Osteocyte (in vitro differentiated cells): ENCODE measurements around the gene CBX7. TPM values are rescaled to one million over a fixed set of nuclear protein-coding genes. Genes with fewer than 3 reads are reported as not detected.
A peak's percentile ranks its signal among the peaks of the same experiment; 100 is the strongest.

ENCODE experiments used
- DNase-seq: peaks from one replicate; pipeline ENCODE4 v3.0.0; 2021; ENCODE audit warnings: mixed read lengths; ENCODE audit not compliant: unreplicated experiment; ENCODE audit errors: extremely low spot score
- H3K27ac Mint-ChIP-seq: one replicate; pipeline ENCODE4 v1.8.0; 2021; ENCODE audit warnings: mild to moderate bottlenecking, mixed read lengths; ENCODE audit not compliant: unreplicated experiment
- H3K27me3 Mint-ChIP-seq: one replicate; pipeline ENCODE4 v1.8.0; 2021; ENCODE audit warnings: mixed read lengths; ENCODE audit not compliant: unreplicated experiment
- H3K36me3 Mint-ChIP-seq: one replicate; pipeline ENCODE4 v1.8.0; 2021; ENCODE audit warnings: mixed read lengths; ENCODE audit not compliant: unreplicated experiment
- H3K4me1 Mint-ChIP-seq: one replicate; pipeline ENCODE4 v1.8.0; 2021; ENCODE audit warnings: mixed read lengths; ENCODE audit not compliant: unreplicated experiment
- H3K4me3 Mint-ChIP-seq: one replicate; pipeline ENCODE4 v1.8.0; 2021; ENCODE audit warnings: mild to moderate bottlenecking, moderate library complexity, mixed read lengths; ENCODE audit not compliant: unreplicated experiment
- H3K9me3 Mint-ChIP-seq: one replicate; pipeline ENCODE4 v1.8.0; 2021; ENCODE audit warnings: mixed read lengths; ENCODE audit not compliant: unreplicated experiment
- total RNA-seq: library from RNA; stranded (reverse); gene quantifications from 2 replicates; pipeline ENCODE4 v1.2.1, GENCODE V29; 2021
- TF ChIP-seq, protein P1 (sequence below): fragments of 200-600 bp; sonication (generic); IDR thresholded peaks from 2 replicates; pipeline ENCODE4 v1.5.0; 2021; ENCODE audit warnings: antibody characterized with exemption, mild to moderate bottlenecking, moderate library complexity

The CBX7 gene
- total RNA-seq, 1 donor from 2014 or later: 9.6 TPM

DNA sequence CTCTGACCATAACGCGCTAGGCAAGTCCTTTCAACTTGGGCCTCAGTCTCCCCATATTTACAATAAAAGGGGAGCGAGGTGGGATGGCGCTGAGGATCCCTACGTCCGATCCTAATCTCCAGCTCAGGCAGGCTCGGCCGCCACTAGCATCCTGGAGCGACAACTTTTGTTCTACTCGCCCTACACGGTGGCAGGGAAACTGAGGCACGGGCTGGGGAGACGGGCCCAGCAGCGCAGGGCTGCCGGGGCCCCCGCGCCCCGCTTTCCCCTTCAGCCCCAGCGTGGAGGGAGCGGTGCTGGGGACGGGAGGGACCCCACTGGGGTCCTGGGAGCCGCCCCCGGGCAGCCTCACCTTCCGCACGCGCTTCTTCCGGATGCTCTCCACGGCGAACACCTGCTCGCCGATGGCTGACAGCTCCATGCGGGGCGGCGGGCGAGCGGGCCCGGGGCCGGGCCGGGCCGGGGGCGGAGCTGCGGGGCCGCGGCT is 413 bp downstream of the CBX7 start:
- TF ChIP-seq, protein P1, sequence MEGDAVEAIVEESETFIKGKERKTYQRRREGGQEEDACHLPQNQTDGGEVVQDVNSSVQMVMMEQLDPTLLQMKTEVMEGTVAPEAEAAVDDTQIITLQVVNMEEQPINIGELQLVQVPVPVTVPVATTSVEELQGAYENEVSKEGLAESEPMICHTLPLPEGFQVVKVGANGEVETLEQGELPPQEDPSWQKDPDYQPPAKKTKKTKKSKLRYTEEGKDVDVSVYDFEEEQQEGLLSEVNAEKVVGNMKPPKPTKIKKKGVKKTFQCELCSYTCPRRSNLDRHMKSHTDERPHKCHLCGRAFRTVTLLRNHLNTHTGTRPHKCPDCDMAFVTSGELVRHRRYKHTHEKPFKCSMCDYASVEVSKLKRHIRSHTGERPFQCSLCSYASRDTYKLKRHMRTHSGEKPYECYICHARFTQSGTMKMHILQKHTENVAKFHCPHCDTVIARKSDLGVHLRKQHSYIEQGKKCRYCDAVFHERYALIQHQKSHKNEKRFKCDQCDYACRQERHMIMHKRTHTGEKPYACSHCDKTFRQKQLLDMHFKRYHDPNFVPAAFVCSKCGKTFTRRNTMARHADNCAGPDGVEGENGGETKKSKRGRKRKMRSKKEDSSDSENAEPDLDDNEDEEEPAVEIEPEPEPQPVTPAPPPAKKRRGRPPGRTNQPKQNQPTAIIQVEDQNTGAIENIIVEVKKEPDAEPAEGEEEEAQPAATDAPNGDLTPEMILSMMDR: no peak
- Mint-ChIP-seq H3K4me3 (peak overlapping the region; percentile 57), H3K27ac (no peak overlapping the region), H3K27me3 (peaks cover 30% of the 10 kb centered on the region), H3K9me3 (no peaks in the 10 kb centered on the region), H3K36me3 (no peaks in the 10 kb centered on the region), H3K4me1 (peaks cover 15% of the 10 kb centered on the region)
- DNase-seq: no peak

DNA sequence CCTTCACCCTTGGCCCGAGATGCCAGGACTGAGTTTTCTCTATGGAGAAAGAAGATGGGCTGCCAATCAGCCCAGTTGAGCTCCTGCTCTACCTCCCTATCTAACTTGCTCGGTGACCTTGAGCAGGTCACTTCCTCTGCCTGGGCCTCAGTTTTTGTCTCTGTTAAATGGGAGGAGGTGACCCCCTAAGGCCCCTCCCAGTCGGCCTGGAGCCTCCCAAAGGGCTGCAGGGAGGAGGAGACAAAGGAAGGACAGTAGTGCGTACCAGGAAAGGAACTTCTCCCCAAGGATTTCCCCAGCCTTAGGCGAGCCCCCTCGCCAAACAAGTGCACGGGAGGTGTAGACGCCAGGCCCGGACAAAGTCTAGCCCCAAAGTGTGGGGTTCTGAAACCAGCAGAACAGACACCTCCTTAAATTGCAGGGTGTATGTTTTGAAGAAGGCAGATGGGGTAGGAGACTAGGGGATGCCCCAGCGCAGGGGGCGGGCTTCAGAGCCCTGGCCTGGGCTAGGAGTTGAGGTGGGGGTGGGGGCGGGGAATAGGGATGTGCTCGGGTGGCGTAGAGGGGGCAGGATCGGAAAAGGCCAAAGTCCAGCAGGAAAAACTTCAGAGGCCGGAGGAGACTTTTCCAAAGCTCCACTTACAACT is 1.0 kb downstream of the CBX7 start:
- Mint-ChIP-seq H3K27me3 (peaks cover 25% of the 10 kb centered on the region), H3K9me3 (no peaks in the 10 kb centered on the region), H3K4me3 (peak overlapping the region; percentile 57), H3K27ac (peak overlapping the region; percentile 36), H3K4me1 (peaks cover 15% of the 10 kb centered on the region), H3K36me3 (no peaks in the 10 kb centered on the region)
- no peak for DNase-seq
- TF ChIP-seq, protein P1: no peak

DNA sequence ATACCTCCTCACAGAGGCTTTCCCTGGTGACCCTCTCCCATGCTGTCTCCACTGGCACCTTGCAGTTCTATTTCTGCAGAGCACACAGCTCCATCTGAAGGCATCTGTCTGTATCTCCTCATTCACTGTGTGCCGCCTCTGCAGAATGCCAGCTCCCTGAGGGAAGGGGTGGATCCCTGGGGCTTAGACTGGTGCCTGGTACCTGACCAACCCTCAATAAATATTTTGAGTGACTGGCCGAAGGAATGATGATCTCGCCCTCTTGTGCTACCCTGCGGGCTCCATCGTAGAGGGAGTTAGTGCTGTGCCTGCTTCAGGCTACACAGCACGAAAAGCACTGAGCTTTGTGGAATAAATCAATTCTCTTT is 1.6 kb downstream of the CBX7 start:
- Mint-ChIP-seq H3K27ac (peak overlapping the region; percentile 36), H3K4me1 (peaks cover 20% of the 10 kb centered on the region), H3K27me3 (peaks cover 21% of the 10 kb centered on the region), H3K36me3 (no peaks in the 10 kb centered on the region), H3K9me3 (no peaks in the 10 kb centered on the region), H3K4me3 (peak overlapping the region; percentile 46)
- TF ChIP-seq, protein P1: no peak
- DNase-seq: no peak

DNA sequence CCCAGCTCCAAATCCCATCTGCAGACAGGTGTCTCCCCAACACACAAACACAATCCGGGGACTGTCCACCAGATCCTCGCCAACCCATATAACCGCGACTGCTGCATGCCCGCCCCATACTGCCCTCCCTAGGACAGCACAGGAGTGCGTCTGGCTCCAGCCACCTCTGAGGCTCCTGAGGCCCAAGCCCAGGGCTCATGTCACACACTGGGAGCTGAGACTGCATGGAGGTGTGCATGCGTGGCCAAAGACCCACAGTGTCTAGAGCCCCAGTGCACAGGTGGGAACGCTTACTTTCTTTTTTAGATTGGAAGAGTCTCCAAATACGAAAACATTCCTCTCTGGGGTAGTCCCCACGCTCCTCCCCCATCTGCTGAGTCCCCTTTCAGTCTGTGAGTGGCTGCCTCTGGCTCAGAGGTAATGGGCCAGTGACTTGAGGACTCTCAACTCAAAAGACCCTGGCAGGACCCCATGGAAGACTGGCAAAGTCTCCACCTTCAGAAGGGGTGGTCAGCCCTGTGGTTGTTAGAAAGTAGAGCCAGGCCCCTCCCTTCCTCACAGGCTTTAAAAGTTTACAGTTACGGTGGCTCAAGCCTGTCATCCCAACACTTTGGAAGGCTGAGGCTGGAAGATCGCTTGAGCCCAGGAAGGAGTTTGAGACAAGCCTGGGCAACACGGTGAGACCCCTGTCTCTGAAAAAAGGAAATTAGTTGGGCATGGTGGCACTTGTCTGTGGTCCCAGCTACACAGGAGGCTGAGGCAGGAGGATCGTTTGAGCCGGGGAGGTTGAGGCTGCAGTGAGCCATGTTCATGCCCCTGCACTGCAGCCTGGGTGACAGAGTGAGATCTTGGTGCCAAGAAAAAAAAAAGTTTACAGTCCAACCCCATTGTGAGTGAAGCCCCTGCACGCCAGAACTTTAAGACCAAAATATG is 2.3 kb downstream of the CBX7 start:
- Mint-ChIP-seq H3K9me3 (no peaks in the 10 kb centered on the region), H3K4me3 (no peak overlapping the region), H3K4me1 (peaks cover 20% of the 10 kb centered on the region), H3K36me3 (no peaks in the 10 kb centered on the region), H3K27me3 (peaks cover 16% of the 10 kb centered on the region), H3K27ac (no peak overlapping the region)
- no peak for DNase-seq
- TF ChIP-seq, protein P1: no peak
